Activated naive CD8-positive, alpha-beta T cell treated with anti-CD3 and anti-CD28 coated beads for 36 hours (primary cell): ENCODE measurements around the gene MPRIP. TPM values are rescaled to one million over a fixed set of nuclear protein-coding genes. Genes with fewer than 3 reads are reported as not detected.

Experiments used
- DNase-seq: peaks from one replicate; pipeline ENCODE4 v3.0.0; 2021
- H3K27ac Mint-ChIP-seq: one replicate; pipeline ENCODE4 v1.8.0; 2022; ENCODE audit warnings: mild to moderate bottlenecking, moderate library complexity, mixed read lengths
- H3K27me3 Mint-ChIP-seq: one replicate; pipeline ENCODE4 v1.8.0; 2022; ENCODE audit warnings: mild to moderate bottlenecking, mixed read lengths
- H3K36me3 Mint-ChIP-seq: one replicate; pipeline ENCODE4 v1.8.0; 2021; ENCODE audit warnings: mild to moderate bottlenecking, mixed read lengths
- H3K4me1 Mint-ChIP-seq: one replicate; pipeline ENCODE4 v1.8.0; 2021; ENCODE audit warnings: mixed read lengths
- H3K4me3 Mint-ChIP-seq: one replicate; pipeline ENCODE4 v1.8.0; 2022; ENCODE audit warnings: mild to moderate bottlenecking, moderate library complexity, mixed read lengths
- H3K9me3 Mint-ChIP-seq: one replicate; pipeline ENCODE4 v1.8.0; 2022; ENCODE audit warnings: mixed read lengths
- total RNA-seq, 2 experiments: library from RNA; stranded (reverse); gene quantifications; one replicate each; pipeline ENCODE4 v1.2.3, GENCODE V29; 2021

MPRIP gene
- total RNA-seq, 2 experiments from 2014 or later: 130 to 143 TPM

- Mint-ChIP-seq H3K36me3 (peaks cover 31% of the 10 kb centered on the region), H3K4me3 (peak overlapping the region; percentile 95), H3K9me3 (no peaks in the 10 kb centered on the region), H3K27me3 (no peaks in the 10 kb centered on the region), H3K27ac (peak overlapping the region; percentile 98), H3K4me1 (peaks cover 25% of the 10 kb centered on the region)
- DNase-seq: no peak
These were observed 161.9 kb downstream of the MPRIP start for GRCh38 chr17:17204041-17204591.

- Mint-ChIP-seq H3K27me3 (no peaks in the 10 kb centered on the region), H3K36me3 (peaks cover 31% of the 10 kb centered on the region), H3K4me1 (peaks cover 25% of the 10 kb centered on the region), H3K4me3 (peak overlapping the region; percentile 95), H3K9me3 (no peaks in the 10 kb centered on the region), H3K27ac (peak overlapping the region; percentile 98)
- no peak for DNase-seq
These were observed 162.5 kb downstream of the MPRIP start for GRCh38 chr17:17204635-17205231.

GRCh38 chr17:17205368-17206123, 163.3 kb downstream of the MPRIP start:
- peaks cover 29% of the 10 kb centered on the region for H3K36me3 Mint-ChIP-seq
- DNase-seq: peak; percentile 83

GRCh38 chr17:17206124-17206912, 164.1 kb downstream of the MPRIP start, which contains the start of gene PLD6:
PLD6 (minus strand) TSS chr17:17206333; CDS start chr17:17206286, 47 bp downstream.
- Mint-ChIP-seq H3K27me3 (no peaks in the 10 kb centered on the region), H3K4me3 (peak within 1 kb of the TSS; percentile 95), H3K4me1 (peaks cover 25% of the 10 kb centered on the region), H3K27ac (peak within 1 kb of the TSS; percentile 98), H3K9me3 (no peaks in the 10 kb centered on the region), H3K36me3 (peaks cover 29% of the 10 kb centered on the region)
- DNase-seq: peak; percentile 93

More at GRCh38 chr17:17205368-17206123, 163.3 kb downstream of the MPRIP start:
- Mint-ChIP-seq H3K4me1 (peaks cover 25% of the 10 kb centered on the region), H3K27ac (peak overlapping the region; percentile 98), H3K9me3 (no peaks in the 10 kb centered on the region), H3K27me3 (no peaks in the 10 kb centered on the region), H3K4me3 (peak overlapping the region; percentile 95)

GRCh38 chr17:17206913-17207335, 164.7 kb downstream of the MPRIP start:
- peak overlapping the region; percentile 45 for H3K4me3 Mint-ChIP-seq
- H3K27ac Mint-ChIP-seq: peak overlapping the region; percentile 79
- peaks cover 25% of the 10 kb centered on the region for H3K4me1 Mint-ChIP-seq
- H3K9me3 Mint-ChIP-seq: no peaks in the 10 kb centered on the region
- DNase-seq: no peak
- no peaks in the 10 kb centered on the region for H3K27me3 Mint-ChIP-seq
- peaks cover 27% of the 10 kb centered on the region for H3K36me3 Mint-ChIP-seq

GRCh38 chr17:17207998-17208397, 165.7 kb downstream of the MPRIP start:
- Mint-ChIP-seq H3K9me3 (no peaks in the 10 kb centered on the region), H3K27me3 (no peaks in the 10 kb centered on the region), H3K27ac (no peak overlapping the region), H3K36me3 (peaks cover 19% of the 10 kb centered on the region), H3K4me1 (peaks cover 22% of the 10 kb centered on the region), H3K4me3 (no peak overlapping the region)
- DNase-seq: no peak

GRCh38 chr17:17213775-17214174, 171.5 kb downstream of the MPRIP start:
- Mint-ChIP-seq H3K4me3 (no peak overlapping the region), H3K27me3 (no peaks in the 10 kb centered on the region), H3K27ac (no peak overlapping the region), H3K4me1 (no peaks in the 10 kb centered on the region), H3K9me3 (no peaks in the 10 kb centered on the region), H3K36me3 (peaks cover 2% of the 10 kb centered on the region)
- DNase-seq: no peak

GRCh38 chr17:17214646-17215436, 172.6 kb downstream of the MPRIP start:
- Mint-ChIP-seq H3K9me3 (no peaks in the 10 kb centered on the region), H3K4me3 (no peak overlapping the region), H3K27me3 (no peaks in the 10 kb centered on the region), H3K4me1 (no peaks in the 10 kb centered on the region), H3K36me3 (peaks cover 2% of the 10 kb centered on the region), H3K27ac (no peak overlapping the region)
- DNase-seq: no peak

GRCh38 chr17:17215575-17215974, 173.3 kb downstream of the MPRIP start:
- Mint-ChIP-seq H3K36me3 (peaks cover 2% of the 10 kb centered on the region), H3K4me1 (no peaks in the 10 kb centered on the region), H3K4me3 (no peak overlapping the region), H3K27ac (no peak overlapping the region), H3K27me3 (no peaks in the 10 kb centered on the region), H3K9me3 (no peaks in the 10 kb centered on the region)
- DNase-seq: no peak

GRCh38 chr17:17216236-17216635, 174.0 kb downstream of the MPRIP start:
- Mint-ChIP-seq H3K4me3 (no peak overlapping the region), H3K27me3 (no peaks in the 10 kb centered on the region), H3K9me3 (no peaks in the 10 kb centered on the region), H3K27ac (no peak overlapping the region), H3K4me1 (no peaks in the 10 kb centered on the region), H3K36me3 (peaks cover 2% of the 10 kb centered on the region)
- DNase-seq: no peak

GRCh38 chr17:17216776-17217175, 174.5 kb downstream of the MPRIP start:
- no peak overlapping the region for H3K27ac Mint-ChIP-seq
- no peak for DNase-seq
- H3K4me3 Mint-ChIP-seq: no peak overlapping the region
- no peaks in the 10 kb centered on the region for H3K9me3 Mint-ChIP-seq
- peaks cover 2% of the 10 kb centered on the region for H3K36me3 Mint-ChIP-seq
- no peaks in the 10 kb centered on the region for H3K4me1 Mint-ChIP-seq
- no peaks in the 10 kb centered on the region for H3K27me3 Mint-ChIP-seq

GRCh38 chr17:17217995-17218394, 175.7 kb downstream of the MPRIP start:
- Mint-ChIP-seq H3K9me3 (no peaks in the 10 kb centered on the region), H3K27me3 (no peaks in the 10 kb centered on the region), H3K4me1 (no peaks in the 10 kb centered on the region), H3K27ac (peak overlapping the region; percentile 7), H3K36me3 (peaks cover 2% of the 10 kb centered on the region), H3K4me3 (no peak overlapping the region)
- no peak for DNase-seq

- Mint-ChIP-seq H3K4me3 (no peak overlapping the region), H3K36me3 (peaks cover 5% of the 10 kb centered on the region), H3K27ac (no peak overlapping the region), H3K27me3 (no peaks in the 10 kb centered on the region), H3K4me1 (no peaks in the 10 kb centered on the region), H3K9me3 (no peaks in the 10 kb centered on the region)
- no peak for DNase-seq
These were observed 178.3 kb downstream of the MPRIP start for GRCh38 chr17:17220529-17220928.

GRCh38 chr17:17221329-17221728, 179.1 kb downstream of the MPRIP start:
- Mint-ChIP-seq H3K27me3 (no peaks in the 10 kb centered on the region), H3K36me3 (peaks cover 6% of the 10 kb centered on the region), H3K9me3 (no peaks in the 10 kb centered on the region), H3K4me1 (no peaks in the 10 kb centered on the region), H3K27ac (no peak overlapping the region), H3K4me3 (no peak overlapping the region)
- no peak for DNase-seq
